H1 (cell line): ENCODE results near the gene HELZ2. TPM values are rescaled to one million over a fixed set of nuclear protein-coding genes. Genes with fewer than 3 reads are reported as not detected.

Source experiments
- CTCF ChIA-PET: fragments of 300-600 bp; sonication (Branson Sonifier 250); formaldehyde crosslinking; loops from one replicate; lab custom pipeline; 2021; ENCODE audit not compliant: partially characterized antibody; lab: Charles Lee
- POLR2A ChIA-PET: fragments of 300-600 bp; sonication (Branson Sonifier 250); formaldehyde crosslinking; loops from one replicate; lab custom pipeline; 2021; ENCODE audit warnings: inconsistent platforms; ENCODE audit not compliant: partially characterized antibody; lab: Charles Lee
- DNase-seq, 2 experiments: peaks; one replicate each; pipeline versions ENCODE4 v3.0.0 to v3.0.0-alpha.2; 2010 to 2022; ENCODE audit warnings: low spot score in 2 of 2, low read depth in 1 of 2, mixed read lengths in 1 of 2
- FAIRE-seq: peaks from 2 replicates; lab custom pipeline; 2011; peaks lifted over from hg19 to GRCh38; lab: Jason Lieb, UNC
- H2AFZ ChIP-seq: 2 replicates; pipeline ENCODE4 v1.8.1; 2012; ENCODE audit warnings: low read length, inconsistent platforms
- H2AK5ac ChIP-seq: 2 replicates; pipeline ENCODE4 v1.6.1; 2013; ENCODE audit warnings: low read depth, low read length
- H2BK120ac ChIP-seq: replicated peaks from 2 replicates; pipeline ENCODE3; 2013; ENCODE audit warnings: low read depth, low read length, inconsistent platforms
- H2BK12ac ChIP-seq: 2 replicates; pipeline ENCODE4 v1.6.1; 2013; ENCODE audit warnings: low read depth, low read length
- H2BK15ac ChIP-seq: 2 replicates; pipeline ENCODE4 v1.6.1; 2013; ENCODE audit warnings: low read length
- H2BK20ac ChIP-seq: 2 replicates; pipeline ENCODE4 v1.6.1; 2013; ENCODE audit warnings: low read length
- H2BK5ac ChIP-seq: 2 replicates; pipeline ENCODE4 v1.6.1; 2013; ENCODE audit warnings: low read depth, low read length
- H3K14ac ChIP-seq: 2 replicates; pipeline ENCODE4 v1.6.1; 2013; ENCODE audit warnings: inconsistent platforms; ENCODE audit not compliant: insufficient read length
- H3K18ac ChIP-seq: 2 replicates; pipeline ENCODE4 v1.6.1; 2013; ENCODE audit warnings: low read length; ENCODE audit errors: extremely low read depth
- H3K23ac ChIP-seq: 2 replicates; pipeline ENCODE4 v1.6.1; 2013; ENCODE audit warnings: inconsistent platforms; ENCODE audit not compliant: insufficient read length
- H3K23me2 ChIP-seq: 2 replicates; pipeline ENCODE4 v1.6.1; 2013; ENCODE audit warnings: low read depth, low read length
- H3K27ac ChIP-seq: 2 replicates; pipeline ENCODE4 v1.6.1; 2011; ENCODE audit warnings: low read depth, low read length, inconsistent platforms
- H3K27me3 ChIP-seq, 4 experiments: replicated peaks in 1 of 4; 1 replicate in 1 of 4; 2 replicates in 3 of 4; pipeline versions ENCODE4 v1.6.1 to v1.8.1; 2011 to 2013; ENCODE audit warnings: low read length in 3 of 4, mild to moderate bottlenecking in 3 of 4, inconsistent platforms in 2 of 4, mixed read lengths in 2 of 4, moderate library complexity in 1 of 4; ENCODE audit not compliant: control insufficient read depth in 3 of 4, insufficient read depth in 3 of 4; ENCODE audit errors: extremely low read depth in 1 of 4
- H3K36me3 ChIP-seq, 4 experiments: 2 replicates each; pipeline versions ENCODE4 v1.6.1 to v1.8.1; 2011 to 2013; ENCODE audit warnings: mild to moderate bottlenecking in 4 of 4, low read length in 3 of 4, moderate library complexity in 2 of 4, control low read depth in 1 of 4, inconsistent platforms in 1 of 4; ENCODE audit not compliant: insufficient read depth in 4 of 4, control insufficient read depth in 2 of 4
- H3K4ac ChIP-seq: replicated peaks from 2 replicates; pipeline ENCODE3; 2013; ENCODE audit warnings: low read length, low read depth, mixed read lengths, inconsistent platforms; ENCODE audit not compliant: insufficient read length
- H3K4me1 ChIP-seq, 4 experiments: replicated peaks in 1 of 4; 1 replicate in 1 of 4; 2 replicates in 3 of 4; pipeline versions ENCODE4 v1.6.1 to v1.8.1; 2011 to 2013; ENCODE audit warnings: low read length in 3 of 4, inconsistent platforms in 2 of 4, mixed read lengths in 1 of 4; ENCODE audit not compliant: insufficient read depth in 4 of 4, control insufficient read depth in 3 of 4
- H3K4me2 ChIP-seq, 2 experiments: 2 replicates each; pipeline versions ENCODE4 v1.6.1 to v1.8.1; 2011 to 2013; ENCODE audit warnings: low read depth in 2 of 2, low read length in 2 of 2, control low read depth in 1 of 2, inconsistent platforms in 1 of 2, mild to moderate bottlenecking in 1 of 2; ENCODE audit not compliant: insufficient read depth in 1 of 2
- H3K4me3 ChIP-seq, 4 experiments: fragments of 200-600, 300-600 bp in 1 of 4; sonication (generic), shearing (Covaris generic), sonication (Bioruptor Twin) in 1 of 4; 2 replicates each; pipeline versions ENCODE4 v1.5.1 to v1.8.1; 2011 to 2016; ENCODE audit warnings: low read length in 4 of 4, low read depth in 3 of 4, control low read depth in 2 of 4, inconsistent platforms in 2 of 4, mild to moderate bottlenecking in 2 of 4, mixed read lengths in 1 of 4, moderate library complexity in 1 of 4; ENCODE audit not compliant: insufficient read depth in 2 of 4; ENCODE audit errors: extremely low read depth in 1 of 4
- H3K56ac ChIP-seq: replicated peaks from 2 replicates; pipeline ENCODE3; 2013; ENCODE audit warnings: low read depth, mild to moderate bottlenecking, mixed read lengths, low read length, inconsistent platforms; ENCODE audit not compliant: insufficient read length
- H3K79me1 ChIP-seq: 2 replicates; pipeline ENCODE4 v1.6.1; 2013; ENCODE audit warnings: low read depth, low read length, control low read depth
- H3K79me2 ChIP-seq, 2 experiments: 2 replicates each; pipeline versions ENCODE4 v1.6.1 to v1.8.1; 2012 to 2013; ENCODE audit warnings: low read length in 2 of 2, mild to moderate bottlenecking in 2 of 2, inconsistent platforms in 1 of 2; ENCODE audit not compliant: insufficient read depth in 2 of 2, control insufficient read depth in 1 of 2
- H3K9ac ChIP-seq, 4 experiments: replicated peaks in 1 of 4; 1 replicate in 1 of 4; 2 replicates in 3 of 4; pipeline versions ENCODE4 v1.6.1 to v1.8.1; 2011 to 2013; ENCODE audit warnings: low read depth in 3 of 4, low read length in 3 of 4, control low read depth in 2 of 4, mild to moderate bottlenecking in 2 of 4, moderate library complexity in 2 of 4, inconsistent platforms in 1 of 4; ENCODE audit errors: extremely low read depth in 1 of 4
- H3K9me3 ChIP-seq, 2 experiments: 2 replicates each; pipeline versions ENCODE4 v1.6.1 to v1.8.1; 2012 to 2013; ENCODE audit warnings: mild to moderate bottlenecking in 2 of 2, moderate library complexity in 2 of 2, control low read depth in 1 of 2, inconsistent platforms in 1 of 2, low read depth in 1 of 2, low read length in 1 of 2, mixed read lengths in 1 of 2; ENCODE audit not compliant: insufficient read depth in 2 of 2
- H4K20me1 ChIP-seq, 2 experiments: replicated peaks in 1 of 2; 2 replicates each; pipeline versions ENCODE3 to v1.8.1; 2011 to 2013; ENCODE audit warnings: inconsistent platforms in 2 of 2, low read length in 2 of 2, mild to moderate bottlenecking in 1 of 2; ENCODE audit not compliant: insufficient read depth in 2 of 2, control insufficient read depth in 1 of 2
- H4K5ac ChIP-seq: 2 replicates; pipeline ENCODE4 v1.6.1; 2013; ENCODE audit warnings: low read length, low read depth, mixed read lengths, inconsistent platforms; ENCODE audit not compliant: insufficient read length
- H4K8ac ChIP-seq: 2 replicates; pipeline ENCODE4 v1.8.0; 2013; ENCODE audit warnings: mild to moderate bottlenecking, moderate library complexity, low read length, inconsistent platforms; ENCODE audit not compliant: insufficient read depth; ENCODE audit errors: extremely low read depth
- H4K91ac ChIP-seq: replicated peaks from 2 replicates; pipeline ENCODE3; 2013; ENCODE audit warnings: low read length, mixed read lengths, inconsistent platforms; ENCODE audit not compliant: insufficient read length
- CHD1 ChIP-seq: IDR thresholded peaks from 2 replicates; pipeline ENCODE4 v1.6.1; 2012; ENCODE audit warnings: low read depth, low read length, improper control_type of control experiment
- FOSL1 ChIP-seq: IDR thresholded peaks from 2 replicates; pipeline ENCODE4 v1.6.1; 2011; ENCODE audit warnings: mild to moderate bottlenecking, low read depth, low read length, moderate library complexity; ENCODE audit not compliant: insufficient read depth
- GABPA ChIP-seq: IDR thresholded peaks from 2 replicates; pipeline ENCODE4 v1.6.1; 2011; ENCODE audit warnings: mild to moderate bottlenecking, low read length, moderate library complexity, borderline replicate concordance; ENCODE audit not compliant: insufficient read depth
- HDAC6 ChIP-seq: IDR thresholded peaks from one replicate; pipeline ENCODE4 v1.7.1; 2012; ENCODE audit warnings: low read depth, mild to moderate bottlenecking, inconsistent platforms, low read length, moderate library complexity
- NRF1 ChIP-seq: IDR thresholded peaks from 2 replicates; pipeline ENCODE4 v1.6.1; 2011; ENCODE audit warnings: mild to moderate bottlenecking, low read depth, low read length, improper control_type of control experiment
- SIX5 ChIP-seq: IDR thresholded peaks from 2 replicates; pipeline ENCODE4 v1.6.1; 2011; ENCODE audit warnings: mild to moderate bottlenecking, low read depth, low read length
- WGBS, 2 experiments: shearing (Covaris generic) in 1 of 2; methylation state at CpG; one replicate each; pipeline versions ENCODE4 v1.1.6 to v1.1.7; 2013 to 2015; ENCODE audit warnings: low lambda C conversion rate in 2 of 2, mixed read lengths in 2 of 2, inconsistent platforms in 1 of 2, low coverage in 1 of 2, missing lambda C conversion rate in 1 of 2; ENCODE audit not compliant: insufficient replicate concordance in 2 of 2, insufficient coverage in 1 of 2, insufficient read length in 1 of 2; ENCODE audit errors: extremely low coverage in 1 of 2, missing lambda C conversion rate in 1 of 2; 5-methylcytosine and 5-hydroxymethylcytosine counted together
- polyA plus RNA-seq, 7 experiments: library from polyadenylated mRNA; depleted of rRNA in 3 of 7; stranded (reverse) in 5 of 7; unstranded in 2 of 7; fragments of >200 nt in 5 of 7; fragments of 200-250 nt in 2 of 7; gene quantifications; 1 replicate in 5 of 7; 2 replicates in 1 of 7; 4 replicates in 1 of 7; pipeline versions ENCODE4 v1.2.1 to v1.2.3, GENCODE V29; 2011 to 2013; ENCODE audit warnings: missing spikeins in 2 of 7, mixed read lengths in 2 of 7
- total RNA-seq: library from RNA; stranded (reverse); fragmentation: NEBNext Ultra II Directional; extraction: Animal tissue kit (Norgen Biotek cat#: 25700); gene quantifications from 2 replicates; pipeline ENCODE4 v1.2.1, GENCODE V29; 2021

Gene HELZ2
- total and polyA plus RNA-seq, 2 of the 8 experiments (the other 6 are each of a cell fraction or from before 2014, with no cell fraction given), result 7.9 to 17.5 TPM

- H2AK5ac ChIP-seq, result no peak overlapping the region; the same call in 1 of the 2 replicates
- H3K79me1 ChIP-seq, result no peaks in the 10 kb centered on the region; the same call in 1 of the 2 replicates
- no peak overlapping the region for H3K4ac ChIP-seq
- CTCF ChIA-PET, result interaction anchor here (0.7 to 4.8 kb wide), 6 partner anchors 9 to 241 kb away, joined by 3 to 23 read pairs (median 3); partner anchors contain the start of gene SRMS
- H3K4me3 ChIP-seq, result no peak overlapping the region
- H2AFZ ChIP-seq, result no peak overlapping the region
- no peaks in the 10 kb centered on the region for H3K9me3 ChIP-seq
- H3K27me3 ChIP-seq, result no peaks in the 10 kb centered on the region
- no peak overlapping the region for H3K9ac ChIP-seq
- H4K20me1 ChIP-seq, result peaks cover 0 to 3% of the 10 kb centered on the region in 2 experiments
- no peaks in the 10 kb centered on the region for H3K36me3 ChIP-seq
- no peak overlapping the region; the same call in 1 of the 2 replicates for H3K18ac ChIP-seq
- no peak overlapping the region for H4K8ac ChIP-seq
- no peaks in the 10 kb centered on the region for H3K79me2 ChIP-seq
- no peak overlapping the region for H4K5ac ChIP-seq
- H2BK20ac ChIP-seq, result no peak overlapping the region
- peak overlapping the region; percentile 65 for H4K91ac ChIP-seq
- no peak overlapping the region for H2BK120ac ChIP-seq
- peak overlapping the region; percentile 39; the same call in 1 of the 2 replicates for H2BK12ac ChIP-seq
- FAIRE-seq, result no peak
- no peak overlapping the region for H3K4me2 ChIP-seq
- 0 out of 2 replicates have a peak overlapping the region, but pooled peaks have one; percentile 44 for H2BK5ac ChIP-seq
- H2BK15ac ChIP-seq, result no peak overlapping the region
- peaks cover 3% of the 10 kb centered on the region; the same call in 1 of the 2 replicates for H3K23me2 ChIP-seq
- no peak overlapping the region for H3K27ac ChIP-seq
- H3K23ac ChIP-seq, result no peak overlapping the region
- no peak overlapping the region for H3K14ac ChIP-seq
- TF ChIP-seq FOSL1 (no peak), CHD1 (no peak), NRF1 (no peak), GABPA (no peak), SIX5 (no peak), HDAC6 (no peak)
- H3K4me1 ChIP-seq, result peaks cover 0 to 23% (median 3%) of the 10 kb centered on the region in 4 experiments; a peak in 5 of 7 replicates
- peak in 1 of 2 experiments; percentile 50 for DNase-seq
- 88% methylated on average over 10 of the region's 12 CpGs; no CpG with 5 or more reads in 1 of the 2 experiments for WGBS, 2 experiments
- POLR2A ChIA-PET, result interaction anchor here (0.6 to 7.8 kb wide), 6 partner anchors 9 to 331 kb away, joined by 3 to 59 read pairs (median 3); partner anchors contain the start of genes PPDPF, SRMS and TPD52L2
- no peak overlapping the region for H3K56ac ChIP-seq
These were observed 39.6 kb downstream of the HELZ2 start for GRCh38 chr20:63534427-63534830.
